Esophagus (tissue), 2 donors: Measurements from ENCODE around the gene MARCHF7. TPM values are rescaled to one million over a fixed set of nuclear protein-coding genes. Genes with fewer than 3 reads are reported as not detected.
"Not testable (repeated sequence)": the region's sequence is repeated elsewhere in the genome, so short reads cannot be mapped to it uniquely, and the experiment has no call there.

ENCODE experiments used
- H3K27ac ChIP-seq, 2 donors: one replicate each; pipeline ENCODE4 v1.5.1; 2013; ENCODE audit warnings: low read depth in 2 of 2, mild to moderate bottlenecking in 2 of 2, inconsistent platforms in 1 of 2, low read length in 1 of 2, moderate library complexity in 1 of 2
- H3K27me3 ChIP-seq, 2 donors: one replicate each; pipeline ENCODE4 v1.6.1; 2013; ENCODE audit warnings: low read length in 2 of 2, control low read depth in 1 of 2, mild to moderate bottlenecking in 1 of 2; ENCODE audit not compliant: insufficient read depth in 2 of 2, control insufficient read depth in 1 of 2
- H3K36me3 ChIP-seq, 2 donors: one replicate each; pipeline ENCODE4 v1.6.1; 2013; ENCODE audit warnings: low read length in 1 of 2; ENCODE audit not compliant: control insufficient read depth in 2 of 2, insufficient read depth in 2 of 2
- H3K4me1 ChIP-seq, 2 donors: one replicate each; pipeline ENCODE4 v1.6.1; 2013; ENCODE audit warnings: low read length in 1 of 2; ENCODE audit not compliant: control insufficient read depth in 2 of 2, insufficient read depth in 2 of 2
- H3K4me3 ChIP-seq, 2 donors: one replicate each; pipeline ENCODE4 v1.5.1; 2013; ENCODE audit warnings: low read length in 2 of 2, mild to moderate bottlenecking in 2 of 2, low read depth in 1 of 2, moderate library complexity in 1 of 2
- H3K9me3 ChIP-seq, 2 donors: one replicate each; pipeline ENCODE4 v1.6.1; 2013; ENCODE audit warnings: mild to moderate bottlenecking in 2 of 2, low read depth in 1 of 2, low read length in 1 of 2, moderate library complexity in 1 of 2; ENCODE audit not compliant: control insufficient read depth in 2 of 2, insufficient read depth in 1 of 2
- WGBS, 2 donors: extraction: QIAGEN DNeasy Blood & Tissue Kit; methylation state at CpG; one replicate each; pipeline ENCODE4 v1.1.7; 2013; 5-methylcytosine and 5-hydroxymethylcytosine counted together
- polyA plus RNA-seq, 2 donors: library from polyadenylated mRNA; stranded (reverse); fragments of 200-250 nt; gene quantifications; one replicate each; pipeline ENCODE4 v1.2.3, GENCODE V29; 2013
- donor health status: healthy with polysubstance abuse.
- donor health status: Bipolar disorder and iron deficiency.

MARCHF7 gene
- polyA plus RNA-seq, 2 donors = 43.1 to 50.2 TPM

DNA sequence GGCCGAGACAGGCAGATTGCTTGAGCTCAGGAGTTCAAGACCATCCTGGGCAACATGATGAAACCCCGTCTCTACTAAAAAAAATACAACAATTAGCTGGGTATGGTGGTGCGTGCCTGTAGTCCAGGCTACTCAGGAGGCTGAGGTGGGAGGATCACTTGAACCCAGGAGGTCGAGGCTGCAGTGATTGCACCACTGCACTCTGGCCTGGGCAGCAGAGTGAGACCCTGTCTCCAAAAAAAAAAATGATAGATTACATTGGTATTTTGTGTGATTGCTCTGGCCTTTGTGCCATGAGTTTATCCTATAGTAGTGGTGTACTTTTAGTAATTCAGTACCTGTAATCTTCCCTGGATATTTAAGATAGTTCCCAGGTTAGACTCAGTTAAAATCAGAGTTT, 4.1 kb downstream of the MARCHF7 start:
- 92 to 96% methylated on average over 4 of the region's 4 CpGs for WGBS, 2 donors
- H3K4me3 ChIP-seq, H3K4me1 ChIP-seq, H3K9me3 ChIP-seq, H3K36me3 ChIP-seq, H3K27me3 ChIP-seq: not testable (repeated sequence)
- peak overlapping the region in 1 of 2 donors; percentile 49 for H3K27ac ChIP-seq

DNA sequence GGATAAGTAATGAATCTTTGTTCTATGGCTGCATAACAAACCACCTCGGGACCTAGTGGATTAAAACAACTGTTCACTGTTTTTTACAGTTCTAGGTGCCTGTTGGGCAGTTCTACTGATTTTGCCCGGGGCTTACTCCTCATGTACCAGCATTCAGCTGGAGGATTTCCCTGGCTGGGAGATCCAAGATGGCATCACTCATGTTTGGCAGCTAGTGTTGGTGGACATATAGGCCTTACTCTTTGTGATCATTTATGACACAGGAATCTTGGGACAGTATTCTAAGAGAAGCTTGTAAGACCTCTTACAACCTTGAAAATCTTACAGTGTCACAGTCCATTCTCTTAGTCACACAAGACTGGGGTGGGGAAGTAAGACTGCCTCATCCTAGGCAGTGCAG, 4.6 kb downstream of the MARCHF7 start:
- Histone ChIP-seq H3K36me3 (peaks cover 0 to 8% of the 10 kb centered on the region in 2 donors), H3K4me3 (no peak overlapping the region), H3K9me3 (no peaks in the 10 kb centered on the region), H3K27ac (peak overlapping the region; percentile 33 to 52), H3K27me3 (no peaks in the 10 kb centered on the region), H3K4me1 (peaks cover 3 to 9% of the 10 kb centered on the region in 2 donors)
- 86 to 88% methylated on average over 2 of the region's 2 CpGs for WGBS, 2 donors

DNA sequence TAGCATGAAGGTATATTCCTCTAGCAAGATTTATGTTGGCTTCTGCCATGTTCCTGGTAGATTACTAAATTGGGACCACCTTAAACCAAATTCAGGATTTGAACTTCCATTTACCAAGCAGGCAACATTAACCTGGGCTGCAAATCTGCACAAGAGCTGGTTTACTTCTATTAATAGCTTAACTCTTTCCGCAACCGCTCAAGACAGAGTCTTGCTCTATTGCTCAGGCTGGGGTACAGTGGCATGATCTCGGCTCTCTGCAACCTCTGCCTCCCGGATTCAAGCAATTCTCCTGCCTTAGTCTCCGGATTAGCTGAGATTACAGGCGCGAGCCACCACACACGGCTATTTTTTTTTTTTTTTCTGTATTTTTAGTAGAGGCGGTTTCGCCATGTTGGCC, 8.4 kb downstream of the MARCHF7 start:
- peaks cover 0 to 6% of the 10 kb centered on the region in 2 donors for H3K36me3 ChIP-seq
- H3K27ac ChIP-seq = no peak overlapping the region
- H3K9me3 ChIP-seq = no peaks in the 10 kb centered on the region
- H3K4me1 ChIP-seq = peaks cover 3 to 8% of the 10 kb centered on the region in 2 donors
- no peaks in the 10 kb centered on the region for H3K27me3 ChIP-seq
- H3K4me3 ChIP-seq = no peak overlapping the region
- 93 to 94% methylated on average over 10 of the region's 10 CpGs for WGBS, 2 donors

DNA sequence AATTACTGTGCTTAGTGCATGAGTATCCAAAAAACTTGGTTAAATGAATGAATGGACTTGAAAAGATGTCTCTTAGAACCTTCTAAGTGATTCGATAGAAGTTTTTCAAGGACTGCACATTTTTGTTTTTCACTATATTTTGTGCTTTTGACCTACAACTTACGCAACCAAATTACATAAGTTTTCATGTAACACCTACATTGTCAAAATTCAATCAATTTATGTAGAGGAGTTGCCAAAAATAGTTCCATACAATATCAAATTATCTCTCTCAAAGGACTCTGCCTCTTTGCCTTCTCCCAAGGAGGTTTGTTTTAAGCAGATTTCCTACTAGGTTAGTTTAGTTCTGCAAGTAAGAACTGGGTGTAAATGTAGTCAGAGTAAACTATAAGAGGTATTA, 10.3 kb downstream of the MARCHF7 start:
- Histone ChIP-seq H3K27ac (no peak overlapping the region), H3K36me3 (peaks cover 0 to 3% of the 10 kb centered on the region in 2 donors), H3K27me3 (no peaks in the 10 kb centered on the region), H3K4me1 (peaks cover 0 to 3% of the 10 kb centered on the region in 2 donors), H3K9me3 (no peaks in the 10 kb centered on the region), H3K4me3 (no peak overlapping the region)
- WGBS, 2 donors = 91 to 94% methylated on average over 2 of the region's 2 CpGs

DNA sequence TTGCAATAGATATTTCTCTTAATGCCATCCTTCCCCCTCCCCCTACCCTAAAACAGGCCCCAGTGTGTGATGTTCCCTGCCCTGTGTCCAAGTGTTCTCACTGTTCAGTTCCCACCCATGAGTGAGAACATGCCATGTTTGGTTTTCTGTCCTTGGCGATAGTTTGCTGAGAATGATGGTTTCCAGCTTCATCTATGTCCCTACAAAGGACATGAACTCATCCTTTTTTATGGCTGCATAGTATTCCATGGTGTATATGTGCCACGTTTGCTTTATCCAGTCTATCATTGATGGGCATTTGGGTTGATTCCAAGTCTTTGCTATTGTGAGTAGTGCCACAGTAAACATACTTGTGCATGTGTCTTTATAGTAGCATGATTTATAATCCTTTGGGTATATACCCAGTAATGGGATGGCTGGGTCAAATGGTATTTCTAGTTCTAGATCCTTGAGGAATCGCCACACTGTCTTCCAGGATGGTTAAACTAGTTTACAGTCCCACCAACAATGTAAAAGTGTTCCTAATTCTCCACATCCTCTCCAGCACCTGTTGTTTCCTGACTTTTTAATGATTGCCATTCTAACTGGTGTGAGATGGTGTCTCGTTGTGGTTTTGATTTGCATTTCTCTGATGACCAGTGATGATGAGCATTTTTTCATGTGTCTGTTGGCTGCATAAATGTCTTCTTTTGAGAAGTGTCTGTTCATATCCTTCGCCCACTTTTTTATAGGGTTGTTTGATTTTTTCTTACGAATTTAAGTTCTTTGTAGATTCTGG, 12.7 kb downstream of the MARCHF7 start:
- H3K27me3 ChIP-seq, H3K36me3 ChIP-seq, H3K4me1 ChIP-seq, H3K27ac ChIP-seq, H3K4me3 ChIP-seq, H3K9me3 ChIP-seq: not testable (repeated sequence)
- WGBS, 2 donors = 77 to 81% methylated on average over 6 of the region's 6 CpGs

DNA sequence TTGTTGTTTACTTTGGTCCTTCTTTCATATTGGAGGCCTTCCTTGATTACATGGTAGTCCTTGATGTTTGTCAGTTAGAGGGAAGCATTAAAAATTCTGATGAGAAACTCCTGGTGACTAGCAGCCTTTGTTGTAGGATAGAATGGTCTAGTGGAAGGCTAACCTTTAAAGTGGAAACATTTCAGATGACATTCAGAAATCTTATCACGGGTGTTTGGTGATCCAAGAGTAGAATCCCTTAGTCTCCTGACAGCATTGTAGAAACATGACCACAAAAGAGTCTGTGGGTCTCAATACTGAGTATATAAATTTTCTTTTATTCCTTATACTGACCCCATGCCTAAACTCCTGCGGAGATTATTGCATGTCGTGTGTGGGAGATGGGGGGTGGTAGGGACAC, 13.4 kb downstream of the MARCHF7 start:
- no peaks in the 10 kb centered on the region for H3K9me3 ChIP-seq
- 94 to 96% methylated on average over 3 of the region's 3 CpGs for WGBS, 2 donors
- H3K27ac ChIP-seq = no peak overlapping the region
- peaks cover 0 to 2% of the 10 kb centered on the region in 2 donors for H3K36me3 ChIP-seq
- H3K4me3 ChIP-seq = no peak overlapping the region
- H3K4me1 ChIP-seq = peaks cover 0 to 3% of the 10 kb centered on the region in 2 donors
- H3K27me3 ChIP-seq = no peaks in the 10 kb centered on the region

DNA sequence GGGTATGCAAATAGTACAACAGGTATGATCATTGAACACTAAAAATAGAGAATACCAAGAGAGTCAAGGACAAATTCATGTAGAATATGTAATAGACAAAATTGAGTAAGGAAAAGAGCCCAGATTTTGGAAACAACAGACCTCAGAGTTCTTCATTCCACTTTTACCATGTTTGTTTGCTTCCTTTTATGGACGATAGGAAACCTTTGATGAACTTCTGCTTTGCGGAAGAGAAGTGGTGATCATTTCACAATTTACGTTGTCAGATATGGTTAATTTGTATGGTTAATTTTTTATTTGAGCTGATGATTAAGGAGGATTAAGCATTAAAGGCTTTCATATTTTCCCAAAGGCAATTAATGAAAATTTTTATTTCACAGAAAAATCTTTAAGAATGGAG, 16.3 kb downstream of the MARCHF7 start:
- H3K9me3 ChIP-seq = no peaks in the 10 kb centered on the region
- 76 to 78% methylated on average over 3 of the region's 3 CpGs for WGBS, 2 donors
- no peak overlapping the region for H3K4me3 ChIP-seq
- H3K27me3 ChIP-seq = no peaks in the 10 kb centered on the region
- H3K4me1 ChIP-seq = no peaks in the 10 kb centered on the region
- H3K36me3 ChIP-seq = peaks cover 0 to 5% of the 10 kb centered on the region in 2 donors
- no peak overlapping the region for H3K27ac ChIP-seq

DNA sequence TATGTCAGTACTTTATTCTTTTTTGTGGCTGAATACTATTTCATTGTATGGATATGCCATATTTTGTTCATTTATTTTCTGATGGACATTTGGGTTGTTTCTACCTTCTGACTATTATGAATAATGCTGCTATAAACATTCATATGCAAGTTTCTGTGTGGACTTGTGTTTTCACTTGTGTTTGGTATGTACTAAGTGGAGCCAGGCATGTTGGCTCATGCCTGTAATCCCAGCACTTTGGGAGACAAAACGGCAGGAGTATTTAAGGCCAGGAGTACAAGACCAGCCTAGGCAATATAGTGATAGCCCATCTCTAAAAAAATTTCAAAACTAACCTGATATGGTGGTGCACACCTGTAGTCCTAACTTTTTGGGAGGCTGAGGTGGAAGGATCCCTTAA, 23.3 kb downstream of the MARCHF7 start:
- H3K27me3 ChIP-seq = no peaks in the 10 kb centered on the region
- H3K9me3 ChIP-seq = no peaks in the 10 kb centered on the region
- H3K4me3 ChIP-seq = no peak overlapping the region
- peaks cover 9 to 20% of the 10 kb centered on the region in 2 donors for H3K36me3 ChIP-seq
- WGBS, 2 donors = 55 to 81% methylated on average over 1 of the region's 1 CpG
- H3K27ac ChIP-seq = no peak overlapping the region
- H3K4me1 ChIP-seq = peaks cover 3 to 8% of the 10 kb centered on the region in 2 donors

DNA sequence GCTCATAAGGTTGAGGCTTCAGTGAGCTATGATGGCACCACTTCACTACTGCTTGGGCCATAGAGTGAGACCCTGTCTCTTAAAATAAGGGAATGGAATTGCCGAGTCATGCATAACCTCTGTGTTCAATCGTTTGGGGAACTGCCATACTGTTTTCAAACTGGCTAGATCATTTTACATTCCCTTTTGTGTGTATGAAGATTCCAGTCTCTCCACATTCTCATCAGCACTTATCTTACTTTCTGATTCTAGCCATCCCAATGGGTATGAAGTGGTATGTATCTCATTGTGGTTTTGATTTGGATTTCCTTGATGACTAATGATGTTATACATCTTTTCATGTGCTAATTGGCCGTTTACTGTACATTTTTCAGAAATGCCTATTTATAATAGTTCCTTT, 23.7 kb downstream of the MARCHF7 start:
- Histone ChIP-seq H3K4me1 (peaks cover 3 to 8% of the 10 kb centered on the region in 2 donors), H3K9me3 (no peaks in the 10 kb centered on the region), H3K36me3 (peaks cover 9 to 17% of the 10 kb centered on the region in 2 donors), H3K27me3 (no peaks in the 10 kb centered on the region), H3K27ac (no peak overlapping the region), H3K4me3 (no peak overlapping the region)
- WGBS, 2 donors = 67 to 75% methylated on average over 3 of the region's 3 CpGs

DNA sequence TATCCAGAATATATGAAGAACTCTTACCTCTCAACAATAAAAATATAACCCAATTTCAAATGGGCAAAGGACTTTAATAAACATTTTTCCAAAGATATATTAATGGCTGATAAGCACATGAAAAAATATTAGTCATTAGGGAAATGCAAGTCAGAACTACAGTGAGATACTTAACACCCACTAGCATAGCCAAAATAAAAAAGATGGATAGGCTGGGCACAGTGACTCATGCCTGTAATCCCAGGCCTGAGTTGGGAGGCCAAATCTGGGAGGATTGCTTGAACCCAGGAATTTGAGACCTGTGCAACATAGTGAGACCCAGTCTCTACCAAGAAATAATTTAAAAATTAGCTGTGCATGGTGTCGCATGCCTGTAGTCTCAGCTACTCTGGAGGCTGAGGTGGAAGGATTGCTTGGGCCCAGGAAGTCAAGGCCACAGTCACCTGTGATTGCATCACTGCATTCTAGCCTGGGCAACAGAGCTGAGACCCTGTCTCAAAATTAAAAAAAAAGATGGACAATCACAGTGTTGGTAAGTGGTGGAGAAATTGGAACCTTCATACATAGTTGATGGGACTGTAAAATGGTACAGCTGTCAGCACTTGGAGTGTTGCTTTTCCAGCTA, 25.1 kb downstream of the MARCHF7 start:
- H3K4me3 ChIP-seq = no peak overlapping the region
- WGBS, 2 donors = 96 to 100% methylated on average over 1 of the region's 1 CpG
- peaks cover 3 to 8% of the 10 kb centered on the region in 2 donors for H3K4me1 ChIP-seq
- no peaks in the 10 kb centered on the region for H3K27me3 ChIP-seq
- H3K27ac ChIP-seq = no peak overlapping the region
- no peaks in the 10 kb centered on the region for H3K9me3 ChIP-seq
- peaks cover 9 to 17% of the 10 kb centered on the region in 2 donors for H3K36me3 ChIP-seq
